ENCODE data around the gene RNU5D-1.

RNU5D-1 gene

GRCh38 chr1:44730741-44731512, at the start of gene RNU5D-1 (continued):
- TF ChIP-seq ZNF157 (tag by site-specific recombination; IDR thresholded peaks at IDR 0.05), result no peak
- TF ChIP-seq ZEB2 (tag by site-specific recombination; IDR thresholded peaks at IDR 0.05), result peak; percentile 78; the same call in 1 of the 2 replicates
- no peak for TF ChIP-seq ZNF548 (tag by site-specific recombination; IDR thresholded peaks at IDR 0.05)
- no peak; the same call in 1 of the 2 replicates for TF ChIP-seq EGR2 (tag by site-specific recombination; IDR thresholded peaks at IDR 0.05; ENCODE audit: low read depth)
- no peak for TF ChIP-seq ZNF621 (tag by site-specific recombination; IDR thresholded peaks at IDR 0.05)
- TF ChIP-seq ZFP3 (tag by site-specific recombination; IDR thresholded peaks at IDR 0.05; ENCODE audit: low read depth), result 0 out of 2 replicates have a peak, but pooled peaks have one; percentile 21
- TF ChIP-seq ZNF792 (tag by site-specific recombination; IDR thresholded peaks at IDR 0.05), result no peak
- peak; percentile 95 for TF ChIP-seq IKZF3 (tag by site-specific recombination; IDR thresholded peaks at IDR 0.05)
- TF ChIP-seq SP3 (tag by site-specific recombination; IDR thresholded peaks at IDR 0.05), result peak; percentile 53
- peak; percentile 77 for TF ChIP-seq PRDM4 (tag by site-specific recombination; IDR thresholded peaks at IDR 0.05)
- peak; percentile 72; the same call in 1 of the 2 replicates for TF ChIP-seq CTCF (tag by site-specific recombination; IDR thresholded peaks at IDR 0.05)
- no peak for TF ChIP-seq ZNF747 (tag by site-specific recombination; IDR thresholded peaks at IDR 0.05)
- no peak for TF ChIP-seq ZNF510 (tag by site-specific recombination; IDR thresholded peaks at IDR 0.05; ENCODE audit: insufficient replicate concordance)
- no peak for TF ChIP-seq ZNF169 (tag by site-specific recombination; IDR thresholded peaks at IDR 0.05)
- TF ChIP-seq KLF17 (tag by site-specific recombination; IDR thresholded peaks at IDR 0.05), result peak; percentile 45
- no peak for TF ChIP-seq ZNF514 (tag by site-specific recombination; IDR thresholded peaks at IDR 0.05)
- peak; percentile 60; the same call in 1 of the 2 replicates for TF ChIP-seq ATF2 (tag by site-specific recombination; IDR thresholded peaks at IDR 0.05; ENCODE audit: low read depth)
- peak; percentile 94 for TF ChIP-seq PRDM1 (tag by site-specific recombination; IDR thresholded peaks at IDR 0.05)
- TF ChIP-seq AEBP2 (tag by site-specific recombination; IDR thresholded peaks at IDR 0.05; ENCODE audit: borderline replicate concordance), result no peak
- TF ChIP-seq KLF16 (tag by site-specific recombination; IDR thresholded peaks at IDR 0.05), result no peak
- peak; percentile 88 for TF ChIP-seq ZNF561 (tag by site-specific recombination; IDR thresholded peaks at IDR 0.05; ENCODE audit: borderline replicate concordance)
- TF ChIP-seq MEIS1 (CRISPR knock-in tag; IDR thresholded peaks at IDR 0.05; ENCODE audit: borderline replicate concordance), result no peak
- TF ChIP-seq ZNF175 (tag by site-specific recombination; IDR thresholded peaks at IDR 0.05), result no peak
- no peak for TF ChIP-seq ZNF549 (tag by site-specific recombination; IDR thresholded peaks at IDR 0.05)
- no peak for TF ChIP-seq ZBTB6 (tag by site-specific recombination; IDR thresholded peaks at IDR 0.05)
- no peak for TF ChIP-seq HOXA7 (CRISPR knock-in tag; IDR thresholded peaks at IDR 0.05; ENCODE audit: borderline replicate concordance)
- TF ChIP-seq KLF9 (tag by site-specific recombination; IDR thresholded peaks at IDR 0.05; ENCODE audit: low read depth), result no peak; the same call in 1 of the 2 replicates
- no peak for TF ChIP-seq ZNF664 (tag by site-specific recombination; IDR thresholded peaks at IDR 0.05)
- TF ChIP-seq ZNF302 (tag by site-specific recombination; IDR thresholded peaks at IDR 0.05; ENCODE audit: low read depth), result no peak
- peak; percentile 66 for TF ChIP-seq ZNF341 (tag by site-specific recombination; IDR thresholded peaks at IDR 0.05; ENCODE audit: low read depth)
- no peak for TF ChIP-seq ZNF837 (tag by site-specific recombination; IDR thresholded peaks at IDR 0.05)
- no peak for TF ChIP-seq ZNF555 (tag by site-specific recombination; conservative IDR thresholded peaks at IDR 0.05)
